Measurements from ENCODE around the gene GET4. TPM values are rescaled to one million over a fixed set of nuclear protein-coding genes. Genes with fewer than 3 reads are reported as not detected.

Gene GET4
- total and polyA plus RNA-seq, 2 of the 8 experiments (the other 6 are each of a cell fraction or from before 2014, with no cell fraction given) = 56.7 to 74.1 TPM

DNA sequence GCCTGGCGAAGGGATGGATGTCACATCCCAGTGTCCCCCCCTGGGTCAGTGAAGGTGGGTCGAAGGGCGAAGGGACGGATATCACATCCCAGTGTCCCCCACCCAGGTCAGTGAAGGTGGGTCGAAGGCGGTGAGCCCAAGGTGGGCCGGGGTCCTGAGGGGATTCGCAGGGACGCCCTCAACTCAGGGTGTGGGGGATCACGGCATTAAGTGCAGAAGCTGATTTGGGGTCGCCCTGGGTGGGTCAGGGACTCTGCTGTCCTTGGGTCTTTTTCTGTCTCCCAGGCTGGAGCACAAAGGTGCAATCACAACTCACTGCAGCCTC, 56.3 kb downstream of the GET4 start:
- no peaks in the 10 kb centered on the region for H3K27me3 ChIP-seq (replicated peaks in 1 of 4; ENCODE audit: control insufficient read depth in 3 of 4, extremely low read depth in 1 of 4, insufficient read depth in 3 of 4, low read length in 3 of 4)
- 91% methylated on average over 10 of the region's 11 CpGs; no CpG with 5 or more reads in 1 of the 2 experiments for WGBS, 2 experiments (ENCODE audit: extremely low coverage in 1 of 2, insufficient coverage in 1 of 2, insufficient read length in 1 of 2, insufficient replicate concordance in 2 of 2, low coverage in 1 of 2, low lambda C conversion rate in 2 of 2, missing lambda C conversion rate in 1 of 2)
- CTCF ChIA-PET (ENCODE audit: partially characterized antibody) = interaction anchor here (0.7 to 1.1 kb wide), 2 partner anchors 20 to 611 kb away, joined by 3 to 7 read pairs; no protein-coding TSS in a partner anchor
- TF ChIP-seq SRF (IDR thresholded peaks at IDR 0.05; ENCODE audit: low read depth, low read length) = no peak

More for the DNA sequence above, 56.3 kb downstream of the GET4 start:
- POLR2A ChIA-PET (ENCODE audit: partially characterized antibody) = interaction anchor here (0.8 kb wide), 1 partner anchor 39 kb away, joined by 3 read pairs; no protein-coding TSS in a partner anchor
- Histone ChIP-seq H3K14ac (ENCODE audit: insufficient read length) (no peak overlapping the region), H4K8ac (ENCODE audit: extremely low read depth, insufficient read depth, low read length) (no peak overlapping the region), H2BK5ac (ENCODE audit: low read depth, low read length) (no peak overlapping the region), H2AK5ac (ENCODE audit: low read depth, low read length) (no peak overlapping the region), H3K23ac (ENCODE audit: insufficient read length) (no peak overlapping the region), H3K4ac (replicated peaks; ENCODE audit: insufficient read length, low read depth, low read length) (no peak overlapping the region), H2BK15ac (ENCODE audit: low read length) (no peak overlapping the region), H2AFZ (ENCODE audit: low read length) (no peak overlapping the region), H3K4me2 (ENCODE audit: insufficient read depth in 1 of 2, low read depth in 2 of 2, low read length in 2 of 2) (no peak overlapping the region), H3K79me2 (ENCODE audit: control insufficient read depth in 1 of 2, insufficient read depth in 2 of 2, low read length in 2 of 2) (no peaks in the 10 kb centered on the region), H3K56ac (replicated peaks; ENCODE audit: insufficient read length, low read depth, low read length) (no peak overlapping the region), H2BK12ac (ENCODE audit: low read depth, low read length) (no peak overlapping the region), H3K4me3 (ENCODE audit: extremely low read depth in 1 of 4, insufficient read depth in 2 of 4, low read depth in 3 of 4, low read length in 4 of 4) (no peak overlapping the region), H3K9me3 (ENCODE audit: insufficient read depth in 2 of 2, low read depth in 1 of 2, low read length in 1 of 2) (no peaks in the 10 kb centered on the region), H4K20me1 (replicated peaks in 1 of 2; ENCODE audit: control insufficient read depth in 1 of 2, insufficient read depth in 2 of 2, low read length in 2 of 2) (no peaks in the 10 kb centered on the region), H3K9ac (replicated peaks in 1 of 4; ENCODE audit: extremely low read depth in 1 of 4, low read depth in 3 of 4, low read length in 3 of 4) (no peak overlapping the region), H3K23me2 (ENCODE audit: low read depth, low read length) (no peaks in the 10 kb centered on the region), H3K36me3 (ENCODE audit: control insufficient read depth in 2 of 4, insufficient read depth in 4 of 4, low read length in 3 of 4) (no peaks in the 10 kb centered on the region), H3K27ac (ENCODE audit: low read depth, low read length) (no peak overlapping the region), H4K91ac (replicated peaks; ENCODE audit: insufficient read length, low read length) (no peak overlapping the region), H3K79me1 (ENCODE audit: low read depth, low read length) (no peaks in the 10 kb centered on the region), H3K4me1 (replicated peaks in 1 of 4; ENCODE audit: control insufficient read depth in 3 of 4, insufficient read depth in 4 of 4, low read length in 3 of 4) (no peaks in the 10 kb centered on the region; a peak in 3 of 7 replicates), H3K18ac (ENCODE audit: extremely low read depth, low read length) (no peak overlapping the region), H2BK120ac (replicated peaks; ENCODE audit: low read depth, low read length) (no peak overlapping the region), H2BK20ac (ENCODE audit: low read length) (no peak overlapping the region), H4K5ac (ENCODE audit: insufficient read length, low read depth, low read length) (no peak overlapping the region)
- DNase-seq (ENCODE audit: low read depth in 1 of 2, low spot score in 2 of 2) (no peak), FAIRE-seq (no peak)

Measured in H1 (cell line).